H9 (cell line): ENCODE measurements around the gene HOMER1. TPM values are rescaled to one million over a fixed set of nuclear protein-coding genes. Genes with fewer than 3 reads are reported as not detected.

Experiments
- DNase-seq: peaks from one replicate; pipeline ENCODE4 v3.0.0-alpha.2; 2017
- H2AFZ ChIP-seq: one replicate; pipeline ENCODE4 v1.6.1; 2013; ENCODE audit warnings: mild to moderate bottlenecking, low read length, control low read depth, moderate library complexity
- H2AK5ac ChIP-seq: 2 replicates; pipeline ENCODE4 v1.6.1; 2013; ENCODE audit warnings: low read length, control low read depth, mixed read lengths; ENCODE audit not compliant: insufficient read length
- H2BK120ac ChIP-seq: one replicate; pipeline ENCODE4 v1.6.1; 2013; ENCODE audit warnings: low read depth, mild to moderate bottlenecking, low read length, control low read depth, inconsistent platforms; ENCODE audit not compliant: poor library complexity, severe bottlenecking
- H2BK12ac ChIP-seq: 2 replicates; pipeline ENCODE4 v1.6.1; 2013; ENCODE audit warnings: low read length, control low read depth, mixed read lengths, low read depth; ENCODE audit not compliant: insufficient read length
- H2BK15ac ChIP-seq: 2 replicates; pipeline ENCODE4 v1.6.1; 2013; ENCODE audit warnings: low read depth, low read length, control low read depth
- H2BK20ac ChIP-seq: one replicate; pipeline ENCODE4 v1.6.1; 2013; ENCODE audit warnings: low read depth, mild to moderate bottlenecking, low read length, control low read depth, inconsistent platforms; ENCODE audit not compliant: poor library complexity, severe bottlenecking
- H2BK5ac ChIP-seq: 2 replicates; pipeline ENCODE4 v1.6.1; 2013; ENCODE audit warnings: low read length, control low read depth, mixed read lengths; ENCODE audit not compliant: insufficient read length
- H3K14ac ChIP-seq: 2 replicates; pipeline ENCODE4 v1.6.1; 2013; ENCODE audit warnings: low read length, control low read depth; ENCODE audit not compliant: insufficient read depth
- H3K18ac ChIP-seq: 2 replicates; pipeline ENCODE4 v1.6.1; 2013; ENCODE audit warnings: low read depth, mild to moderate bottlenecking, mixed read lengths, low read length, control low read depth; ENCODE audit not compliant: insufficient read length
- H3K23ac ChIP-seq: 2 replicates; pipeline ENCODE4 v1.6.1; 2013; ENCODE audit warnings: low read length, control low read depth, mixed read lengths, low read depth; ENCODE audit not compliant: insufficient read length
- H3K23me2 ChIP-seq: 2 replicates; pipeline ENCODE4 v1.6.1; 2013; ENCODE audit warnings: low read depth, mild to moderate bottlenecking, mixed read lengths, low read length, control low read depth; ENCODE audit not compliant: insufficient read length, poor library complexity, severe bottlenecking
- H3K27ac ChIP-seq: 2 replicates; pipeline ENCODE4 v1.5.1; 2013; ENCODE audit warnings: low read length, control low read depth, mixed read lengths, low read depth; ENCODE audit not compliant: insufficient read length
- H3K27me3 ChIP-seq: 2 replicates; pipeline ENCODE4 v1.6.1; 2013; ENCODE audit warnings: low read length, control low read depth, inconsistent platforms; ENCODE audit not compliant: insufficient read depth
- H3K4ac ChIP-seq: 2 replicates; pipeline ENCODE4 v1.6.1; 2013; ENCODE audit warnings: low read depth, mild to moderate bottlenecking, control low read depth, inconsistent platforms, low read length, moderate library complexity
- H3K4me1 ChIP-seq: 2 replicates; pipeline ENCODE4 v1.6.1; 2013; ENCODE audit warnings: low read length, control low read depth, inconsistent platforms; ENCODE audit not compliant: insufficient read depth
- H3K4me2 ChIP-seq: 2 replicates; pipeline ENCODE4 v1.6.1; 2013; ENCODE audit warnings: low read length, control low read depth, mixed read lengths; ENCODE audit not compliant: insufficient read length, insufficient read depth
- H3K56ac ChIP-seq: 2 replicates; pipeline ENCODE4 v1.6.1; 2013; ENCODE audit warnings: low read depth, mild to moderate bottlenecking, mixed read lengths, low read length, control low read depth; ENCODE audit not compliant: insufficient read length
- H3K79me1 ChIP-seq: 2 replicates; pipeline ENCODE4 v1.6.1; 2013; ENCODE audit warnings: low read depth, mild to moderate bottlenecking, moderate library complexity, low read length, control low read depth, inconsistent platforms; ENCODE audit not compliant: insufficient read depth, poor library complexity, severe bottlenecking
- H3K79me2 ChIP-seq: 2 replicates; pipeline ENCODE4 v1.6.1; 2013; ENCODE audit warnings: low read length, control low read depth, inconsistent platforms; ENCODE audit not compliant: insufficient read depth
- H3K9ac ChIP-seq: 2 replicates; pipeline ENCODE4 v1.6.1; 2013; ENCODE audit warnings: low read length, control low read depth, mixed read lengths; ENCODE audit not compliant: insufficient read length; ENCODE audit errors: extremely low read depth
- H3K9me3 ChIP-seq: one replicate; pipeline ENCODE4 v1.6.1; 2013; ENCODE audit warnings: low read depth, low read length, inconsistent platforms; ENCODE audit not compliant: control insufficient read depth
- H3T11ph ChIP-seq: one replicate; pipeline ENCODE4 v1.6.1; 2013; ENCODE audit warnings: mild to moderate bottlenecking, low read length, control low read depth, inconsistent platforms
- H4K20me1 ChIP-seq: one replicate; pipeline ENCODE4 v1.6.1; 2013; ENCODE audit not compliant: control insufficient read depth, insufficient read length, insufficient read depth
- H4K5ac ChIP-seq: 2 replicates; pipeline ENCODE4 v1.6.1; 2013; ENCODE audit warnings: low read depth, mild to moderate bottlenecking, mixed read lengths, low read length, control low read depth; ENCODE audit not compliant: insufficient read length
- H4K8ac ChIP-seq: replicated peaks from 2 replicates; pipeline ENCODE4 v1.6.1; 2013; ENCODE audit warnings: low read length, control low read depth, mixed read lengths, low read depth; ENCODE audit not compliant: insufficient read length
- H4K91ac ChIP-seq: 2 replicates; pipeline ENCODE4 v1.6.1; 2013; ENCODE audit warnings: low read depth, mild to moderate bottlenecking, moderate library complexity, mixed read lengths, low read length, control low read depth; ENCODE audit not compliant: insufficient read length
- H3K27ac Mint-ChIP-seq, 3 experiments: 2 replicates in 2 of 3; 3 replicates in 1 of 3; pipeline ENCODE4 v1.8.0; 2020 to 2021; ENCODE audit warnings: mixed read lengths in 3 of 3, mild to moderate bottlenecking in 1 of 3, moderate library complexity in 1 of 3
- H3K27me3 Mint-ChIP-seq: 2 replicates; pipeline ENCODE4 v1.8.0; 2021; ENCODE audit warnings: low read depth, mild to moderate bottlenecking, moderate library complexity, mixed read lengths
- H3K36me3 Mint-ChIP-seq, 3 experiments: 2 replicates in 2 of 3; 3 replicates in 1 of 3; pipeline ENCODE4 v1.8.0; 2020 to 2021; ENCODE audit warnings: low read depth in 3 of 3, mixed read lengths in 3 of 3; ENCODE audit not compliant: insufficient read depth in 1 of 3
- H3K4me1 Mint-ChIP-seq, 2 experiments: 2 replicates each; pipeline ENCODE4 v1.8.0; 2020; ENCODE audit warnings: mixed read lengths in 2 of 2
- H3K4me3 Mint-ChIP-seq, 2 experiments: 2 replicates in 1 of 2; 3 replicates in 1 of 2; pipeline ENCODE4 v1.8.0; 2020 to 2021; ENCODE audit warnings: mild to moderate bottlenecking in 2 of 2, mixed read lengths in 2 of 2, moderate library complexity in 1 of 2
- H3K9me3 Mint-ChIP-seq, 2 experiments: 2 replicates in 1 of 2; 3 replicates in 1 of 2; pipeline ENCODE4 v1.8.0; 2020; ENCODE audit warnings: mild to moderate bottlenecking in 2 of 2, mixed read lengths in 2 of 2, moderate library complexity in 1 of 2
- CTCF ChIP-seq: fragments of 200-600 bp; sonication (generic); conservative IDR thresholded peaks from 3 replicates; pipeline ENCODE4 v1.8.0; 2021; ENCODE audit warnings: antibody characterized with exemption, mild to moderate bottlenecking
- WGBS: extraction: QIAGEN DNeasy Blood & Tissue Kit; methylation state at CpG from one replicate; pipeline ENCODE4 v1.1.7; 2013; ENCODE audit warnings: missing lambda C conversion rate, low lambda C conversion rate, mixed read lengths; ENCODE audit not compliant: insufficient read length; ENCODE audit errors: extremely low coverage; 5-methylcytosine and 5-hydroxymethylcytosine counted together
- total RNA-seq: library from RNA; stranded (reverse); gene quantifications from 2 replicates; pipeline ENCODE4 v1.2.1, GENCODE V29; 2021

The HOMER1 gene
- total RNA-seq, 1 experiment from 2014 or later = 39.5 TPM

- no peak for TF ChIP-seq CTCF
- H4K20me1 ChIP-seq = no peaks in the 10 kb centered on the region
- no peak overlapping the region for H4K5ac ChIP-seq
- no peaks in the 10 kb centered on the region for H3K79me1 ChIP-seq
- no peak overlapping the region for H3K14ac ChIP-seq
- H3K27ac ChIP-seq = no peak overlapping the region
- H2BK12ac ChIP-seq = no peak overlapping the region
- Mint-ChIP-seq H3K36me3 (peaks cover 7 to 16% (median 10%) of the 10 kb centered on the region in 3 experiments), H3K4me1 (no peaks in the 10 kb centered on the region), H3K4me3 (no peak overlapping the region), H3K9me3 (peaks cover 26 to 27% of the 10 kb centered on the region in 2 experiments), H3K27ac (no peak overlapping the region), H3K27me3 (no peaks in the 10 kb centered on the region)
- H3K9me3 ChIP-seq = peaks cover 14% of the 10 kb centered on the region
- no peak overlapping the region for H3K18ac ChIP-seq
- no peak overlapping the region for H2AFZ ChIP-seq
- no peaks in the 10 kb centered on the region for H3K79me2 ChIP-seq
- no peaks in the 10 kb centered on the region for H3K27me3 ChIP-seq
- no peak overlapping the region for H3K4me2 ChIP-seq
- no peak overlapping the region for H4K91ac ChIP-seq
- H3K4ac ChIP-seq = no peak overlapping the region
- no peaks in the 10 kb centered on the region for H3K4me1 ChIP-seq
- H2AK5ac ChIP-seq = no peak overlapping the region
- no peak overlapping the region for H3K23ac ChIP-seq
- DNase-seq = no peak
- H2BK5ac ChIP-seq = no peak overlapping the region
- H3K9ac ChIP-seq = no peak overlapping the region
- no peak overlapping the region for H2BK120ac ChIP-seq
- no peak overlapping the region for H4K8ac ChIP-seq
- no peak overlapping the region for H3T11ph ChIP-seq
- WGBS = no CpG with 5 or more reads among the region's 2 CpGs
- no peak overlapping the region for H3K56ac ChIP-seq
- H2BK20ac ChIP-seq = no peak overlapping the region
- H2BK15ac ChIP-seq = no peak overlapping the region
- H3K23me2 ChIP-seq = no peaks in the 10 kb centered on the region
Measured at GRCh38 chr5:79526493-79526892, 12.6 kb upstream of the HOMER1 start.
